Endothelial cell of umbilical vein (primary cell): ENCODE measurements around the gene PLS1.

Experiments used
- CTCF ChIP-seq, 2 donors: IDR thresholded peaks; 1 replicate in 1 of 2; 2 replicates in 1 of 2; pipeline ENCODE4 v1.5.1; 2011; ENCODE audit warnings: low read length in 2 of 2, mild to moderate bottlenecking in 2 of 2, moderate library complexity in 2 of 2, control low read depth in 1 of 2, inconsistent platforms in 1 of 2, low read depth in 1 of 2; ENCODE audit not compliant: insufficient read depth in 1 of 2; ENCODE audit errors: extremely low read depth in 1 of 2
- EZH2 ChIP-seq: IDR thresholded peaks from 2 replicates; pipeline ENCODE4 v1.6.1; 2012; ENCODE audit warnings: borderline replicate concordance, low read depth, mild to moderate bottlenecking, moderate library complexity, low read length, inconsistent platforms; ENCODE audit not compliant: severe bottlenecking
- JUN ChIP-seq: IDR thresholded peaks from 2 replicates; pipeline ENCODE4 v1.6.1; 2011; ENCODE audit warnings: borderline replicate concordance, low read depth; ENCODE audit not compliant: insufficient read length, insufficient read depth
- MYC ChIP-seq: IDR thresholded peaks from one replicate; pipeline ENCODE4 v1.6.1; 2011; ENCODE audit warnings: mild to moderate bottlenecking, low read depth, low read length
- POLR2A ChIP-seq: IDR thresholded peaks from 2 replicates; pipeline ENCODE4 v1.6.1; 2012; ENCODE audit warnings: low read depth, mild to moderate bottlenecking, control low read depth, low read length
- POLR2AphosphoS5 ChIP-seq: IDR thresholded peaks from 2 replicates; pipeline ENCODE4 v1.6.1; 2012; ENCODE audit warnings: low read depth, mild to moderate bottlenecking, control low read depth, low read length, moderate library complexity; ENCODE audit not compliant: insufficient read depth

GRCh38 chr3:142574665-142575064, 21.5 kb upstream of the PLS1 start:
- no peak for TF ChIP-seq CTCF (IDR thresholded peaks at IDR 0.05; ENCODE audit: extremely low read depth in 1 of 2, insufficient read depth in 1 of 2, low read depth in 1 of 2, low read length in 2 of 2)
- TF ChIP-seq JUN = no peak
- no peak for TF ChIP-seq EZH2
- TF ChIP-seq POLR2AphosphoS5 = no peak
- no peak for TF ChIP-seq POLR2A
- TF ChIP-seq MYC = no peak
